CD14-positive monocyte (primary cell): ENCODE measurements around the gene APOL2. TPM values are rescaled to one million over a fixed set of nuclear protein-coding genes. Genes with fewer than 3 reads are reported as not detected.
A peak's percentile ranks its signal among the peaks of the same experiment; 100 is the strongest.

Source experiments
- DNase-seq, 3 donors: peaks; one replicate each; pipeline ENCODE4 v3.0.0-alpha.2; 2011 to 2022
- H2AFZ ChIP-seq: 2 replicates; pipeline ENCODE4 v1.6.0; 2012; ENCODE audit warnings: mild to moderate bottlenecking, low read depth, low read length, inconsistent platforms; ENCODE audit not compliant: insufficient read depth, poor library complexity, severe bottlenecking
- H3K27ac ChIP-seq, 2 donors: 1 replicate in 1 of 2; 2 replicates in 1 of 2; pipeline ENCODE4 v1.5.1; 2012 to 2013; ENCODE audit warnings: low read length in 2 of 2, control low read depth in 1 of 2, inconsistent platforms in 1 of 2, low read depth in 1 of 2, mild to moderate bottlenecking in 1 of 2
- H3K27me3 ChIP-seq, 2 donors: one replicate each; pipeline versions ENCODE4 v1.6.0 to v1.6.1; 2011 to 2013; ENCODE audit warnings: low read length in 2 of 2; ENCODE audit not compliant: control insufficient read depth in 2 of 2, insufficient read depth in 2 of 2
- H3K36me3 ChIP-seq, 2 donors: replicated peaks in 1 of 2; 1 replicate in 1 of 2; 2 replicates in 1 of 2; pipeline versions ENCODE4 v1.5.1 to v1.6.1; 2012 to 2013; ENCODE audit warnings: low read length in 2 of 2, control low read depth in 1 of 2, inconsistent platforms in 1 of 2, mild to moderate bottlenecking in 1 of 2; ENCODE audit not compliant: insufficient read depth in 2 of 2, control insufficient read depth in 1 of 2
- H3K4me1 ChIP-seq, 2 donors: 1 replicate in 1 of 2; 2 replicates in 1 of 2; pipeline versions ENCODE4 v1.5.1 to v1.6.1; 2012 to 2013; ENCODE audit warnings: low read length in 2 of 2, control low read depth in 1 of 2, inconsistent platforms in 1 of 2, mild to moderate bottlenecking in 1 of 2, moderate library complexity in 1 of 2; ENCODE audit not compliant: insufficient read depth in 2 of 2, control insufficient read depth in 1 of 2
- H3K4me2 ChIP-seq: replicated peaks from 2 replicates; pipeline ENCODE3; 2012; ENCODE audit warnings: low read length, moderate library complexity, mild to moderate bottlenecking; ENCODE audit not compliant: poor library complexity, severe bottlenecking; ENCODE audit errors: extremely low read depth
- H3K4me3 ChIP-seq, 3 experiments: fragments of 200-600 bp in 1 of 3; sonication (generic) in 1 of 3; replicated peaks in 1 of 3; 1 replicate in 2 of 3; 2 replicates in 1 of 3; pipeline ENCODE4 v1.5.1; 2011 to 2013; ENCODE audit warnings: low read length in 3 of 3, mild to moderate bottlenecking in 3 of 3, control low read depth in 2 of 3, low read depth in 2 of 3, inconsistent platforms in 1 of 3, moderate library complexity in 1 of 3
- H3K79me2 ChIP-seq: 2 replicates; pipeline ENCODE4 v1.6.0; 2012; ENCODE audit warnings: mild to moderate bottlenecking, control low read depth, inconsistent platforms, low read length, moderate library complexity; ENCODE audit not compliant: insufficient read depth
- H3K9ac ChIP-seq: 2 replicates; pipeline ENCODE4 v1.6.0; 2017; ENCODE audit warnings: low read length, mild to moderate bottlenecking; ENCODE audit not compliant: insufficient read depth, poor library complexity, severe bottlenecking
- H3K9me3 ChIP-seq, 2 donors: replicated peaks in 1 of 2; 1 replicate in 1 of 2; 2 replicates in 1 of 2; pipeline versions ENCODE4 v1.5.1 to v1.6.1; 2012 to 2013; ENCODE audit warnings: low read length in 2 of 2, control low read depth in 1 of 2; ENCODE audit not compliant: control insufficient read depth in 1 of 2, insufficient read depth in 1 of 2
- H4K20me1 ChIP-seq: 2 replicates; pipeline ENCODE4 v1.6.0; 2012; ENCODE audit warnings: mild to moderate bottlenecking, low read length, control low read depth, moderate library complexity; ENCODE audit not compliant: insufficient read depth
- H3K27ac Mint-ChIP-seq, 7 donors: one replicate each; pipeline ENCODE4 v1.8.0; 2020; ENCODE audit warnings: mild to moderate bottlenecking in 7 of 7, mixed read lengths in 7 of 7, moderate library complexity in 6 of 7, inconsistent platforms in 2 of 7
- H3K27me3 Mint-ChIP-seq, 3 donors: one replicate each; pipeline ENCODE4 v1.8.0; 2021 to 2022; ENCODE audit warnings: low read depth in 3 of 3, mild to moderate bottlenecking in 3 of 3, mixed read lengths in 3 of 3, moderate library complexity in 3 of 3, inconsistent platforms in 1 of 3
- H3K36me3 Mint-ChIP-seq, 2 donors: one replicate each; pipeline ENCODE4 v1.8.0; 2020; ENCODE audit warnings: mixed read lengths in 2 of 2, inconsistent platforms in 1 of 2, mild to moderate bottlenecking in 1 of 2
- H3K4me1 Mint-ChIP-seq: one replicate; pipeline ENCODE4 v1.8.0; 2020; ENCODE audit warnings: mild to moderate bottlenecking, mixed read lengths
- H3K4me3 Mint-ChIP-seq, 2 donors: one replicate each; pipeline ENCODE4 v1.8.0; 2020; ENCODE audit warnings: mild to moderate bottlenecking in 2 of 2, mixed read lengths in 2 of 2, moderate library complexity in 1 of 2
- H3K9me3 Mint-ChIP-seq, 7 donors: one replicate each; pipeline ENCODE4 v1.8.0; 2020 to 2022; ENCODE audit warnings: mixed read lengths in 7 of 7, mild to moderate bottlenecking in 6 of 7, moderate library complexity in 6 of 7, inconsistent platforms in 2 of 7
- WGBS: methylation state at CpG from one replicate; pipeline ENCODE4 v1.1.5; 2013; ENCODE audit warnings: missing lambda C conversion rate; ENCODE audit not compliant: insufficient coverage; 5-methylcytosine and 5-hydroxymethylcytosine counted together
- intact Hi-C, 2 donors: fragments of 100-400 bp; cut with micrococcal nuclease; formaldehyde crosslinking; loops; one replicate each; pipeline versions ENCODE4 v1.15.0 to v1.15.1; 2023
- polyA plus RNA-seq, 3 donors: library from polyadenylated mRNA; depleted of rRNA in 1 of 3; unstranded in 2 of 3; stranded (reverse) in 1 of 3; fragments of 300-500 nt in 2 of 3; fragments of >200 nt in 1 of 3; fragmentation: Illumina TruSeq in 2 of 3; gene quantifications; 1 replicate in 2 of 3; 2 replicates in 1 of 3; pipeline ENCODE4 v1.2.3, GENCODE V29; 2012 to 2021
- TF ChIP-seq, protein P1 (sequence below): fragments of 200-600 bp; IDR thresholded peaks from one replicate; pipeline ENCODE4 v1.8.0; 2022; ENCODE audit warnings: antibody characterized with exemption, mild to moderate bottlenecking

APOL2 gene
- polyA plus RNA-seq, 3 donors = 12.6 to 47.0 (median 13.2) TPM

DNA sequence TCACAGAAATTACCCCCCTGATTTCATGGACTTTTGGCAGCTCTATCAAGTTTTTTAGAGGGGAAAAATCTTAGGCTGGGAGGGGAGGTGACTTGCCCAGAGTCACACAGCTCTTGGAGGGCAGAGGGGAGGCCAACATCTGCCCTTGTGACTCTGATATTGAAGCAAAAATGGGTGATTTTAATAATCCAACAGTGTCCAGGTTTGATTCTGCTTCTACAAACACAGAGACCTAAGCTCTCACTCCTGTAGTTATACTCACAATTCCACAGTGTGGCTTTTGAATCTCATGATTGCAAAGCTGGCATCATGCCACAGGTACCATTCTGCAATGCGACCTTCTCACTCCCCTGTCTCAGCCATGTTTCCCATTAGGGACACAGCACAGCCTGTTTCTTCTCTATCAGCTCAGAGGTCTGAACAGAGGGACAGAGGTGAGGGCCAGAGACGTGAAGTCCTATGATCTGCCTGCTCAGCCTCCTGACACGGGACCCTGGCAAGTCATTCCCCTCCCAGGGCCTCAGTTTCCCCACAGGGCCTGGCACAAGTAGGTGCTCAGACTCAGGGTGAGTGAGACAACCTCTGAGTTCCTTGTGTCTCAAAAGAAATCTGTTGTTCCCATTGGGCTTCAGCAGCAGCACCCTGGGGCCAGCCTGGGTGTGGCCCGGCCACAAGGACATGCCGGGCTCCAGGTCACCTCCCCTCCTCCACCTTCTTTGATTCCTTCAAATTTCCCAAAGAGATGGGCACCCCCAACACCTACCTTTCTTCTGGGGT, 766 bp downstream of the APOL2 start:
- peak overlapping the region; percentile 98 for H3K4me2 ChIP-seq
- peak overlapping the region; percentile 64 to 99 (median 90) for H3K4me3 ChIP-seq
- WGBS = 2% methylated on average over 5 of the region's 5 CpGs
- H3K9me3 Mint-ChIP-seq = peaks cover 0 to 5% (median 4%) of the 10 kb centered on the region in 7 donors
- peak overlapping the region; percentile 94 to 96 (median 95) for H3K27ac Mint-ChIP-seq
- TF ChIP-seq, protein P1, sequence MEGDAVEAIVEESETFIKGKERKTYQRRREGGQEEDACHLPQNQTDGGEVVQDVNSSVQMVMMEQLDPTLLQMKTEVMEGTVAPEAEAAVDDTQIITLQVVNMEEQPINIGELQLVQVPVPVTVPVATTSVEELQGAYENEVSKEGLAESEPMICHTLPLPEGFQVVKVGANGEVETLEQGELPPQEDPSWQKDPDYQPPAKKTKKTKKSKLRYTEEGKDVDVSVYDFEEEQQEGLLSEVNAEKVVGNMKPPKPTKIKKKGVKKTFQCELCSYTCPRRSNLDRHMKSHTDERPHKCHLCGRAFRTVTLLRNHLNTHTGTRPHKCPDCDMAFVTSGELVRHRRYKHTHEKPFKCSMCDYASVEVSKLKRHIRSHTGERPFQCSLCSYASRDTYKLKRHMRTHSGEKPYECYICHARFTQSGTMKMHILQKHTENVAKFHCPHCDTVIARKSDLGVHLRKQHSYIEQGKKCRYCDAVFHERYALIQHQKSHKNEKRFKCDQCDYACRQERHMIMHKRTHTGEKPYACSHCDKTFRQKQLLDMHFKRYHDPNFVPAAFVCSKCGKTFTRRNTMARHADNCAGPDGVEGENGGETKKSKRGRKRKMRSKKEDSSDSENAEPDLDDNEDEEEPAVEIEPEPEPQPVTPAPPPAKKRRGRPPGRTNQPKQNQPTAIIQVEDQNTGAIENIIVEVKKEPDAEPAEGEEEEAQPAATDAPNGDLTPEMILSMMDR = no peak
- H3K4me1 Mint-ChIP-seq = peaks cover 48% of the 10 kb centered on the region
- intact Hi-C loops = no loop called here
- H3K4me3 Mint-ChIP-seq = peak overlapping the region; percentile 95 to 98
- H3K36me3 ChIP-seq = peaks cover 8 to 34% of the 10 kb centered on the region in 2 donors
- H4K20me1 ChIP-seq = peaks cover 36% of the 10 kb centered on the region
- H2AFZ ChIP-seq = peak overlapping the region; percentile 87
- peaks cover 34 to 36% of the 10 kb centered on the region in 2 donors for H3K36me3 Mint-ChIP-seq
- H3K27ac ChIP-seq = peak overlapping the region; percentile 71 to 93
- peak in 1 of 3 donors; percentile 10 for DNase-seq
- H3K4me1 ChIP-seq = peaks cover 20 to 36% of the 10 kb centered on the region in 2 donors
- peaks cover 40% of the 10 kb centered on the region for H3K79me2 ChIP-seq
- no peaks in the 10 kb centered on the region for H3K9me3 ChIP-seq
- no peaks in the 10 kb centered on the region for H3K27me3 ChIP-seq
- peaks cover 0 to 2% (median 0%) of the 10 kb centered on the region in 3 donors for H3K27me3 Mint-ChIP-seq
- H3K9ac ChIP-seq = peak overlapping the region; percentile 74

DNA sequence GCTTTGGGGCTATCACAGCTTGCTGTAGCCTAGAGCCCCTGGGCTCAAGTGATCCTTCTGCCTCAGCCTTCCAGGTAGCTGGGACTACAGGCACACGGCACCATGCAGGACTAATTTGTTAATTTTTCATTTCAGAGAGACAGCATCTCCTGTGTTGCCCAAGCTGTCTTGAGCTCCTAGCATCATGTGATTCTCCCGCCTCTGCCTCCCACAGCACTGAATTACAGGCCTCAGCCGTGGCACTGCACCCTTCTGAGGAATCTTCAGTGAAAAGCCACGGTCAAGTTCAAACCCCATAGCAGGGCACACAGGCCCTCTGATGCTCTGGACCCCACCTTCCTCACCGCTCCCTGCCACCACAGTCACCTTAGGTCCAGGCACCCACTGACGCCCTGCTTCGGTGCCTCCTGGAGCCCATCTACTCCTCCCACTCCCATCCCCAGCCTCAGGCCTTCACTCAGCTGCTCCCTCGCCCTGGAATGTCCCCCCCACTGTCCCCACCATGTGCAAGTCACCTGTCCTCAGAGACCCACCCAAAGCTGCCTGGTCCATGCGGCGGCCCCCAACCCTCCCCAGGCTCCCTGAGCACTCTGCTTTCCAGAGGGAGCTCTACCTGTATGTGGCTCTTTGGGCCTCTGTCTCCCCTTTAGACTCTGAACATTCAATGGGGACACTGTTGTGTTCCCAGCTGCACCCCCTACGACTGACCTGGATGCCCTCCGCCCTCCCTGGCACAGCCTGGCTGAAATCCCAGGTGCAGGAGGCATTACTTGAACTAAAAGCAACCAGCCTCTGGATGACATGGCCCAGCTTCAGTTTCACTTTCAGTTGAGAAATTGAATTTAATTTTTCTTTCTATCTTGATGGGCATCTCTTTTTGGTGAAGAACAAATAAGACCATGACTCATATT, 1.6 kb downstream of the APOL2 start:
- intact Hi-C loops = no loop called here
- peak in 1 of 3 donors; percentile 13 for DNase-seq

More for the DNA sequence above, 1.6 kb downstream of the APOL2 start:
- Histone ChIP-seq H3K4me3 (peak overlapping the region; percentile 64 to 99 (median 90)), H3K27ac (peak overlapping the region; percentile 71 to 93), H3K9me3 (no peaks in the 10 kb centered on the region), H4K20me1 (peaks cover 43% of the 10 kb centered on the region), H3K27me3 (no peaks in the 10 kb centered on the region), H3K4me2 (peak overlapping the region; percentile 98), H3K79me2 (peaks cover 40% of the 10 kb centered on the region), H2AFZ (peak overlapping the region; percentile 22), H3K4me1 (peaks cover 20 to 41% of the 10 kb centered on the region in 2 donors), H3K36me3 (peaks cover 15 to 42% of the 10 kb centered on the region in 2 donors), H3K9ac (peak overlapping the region; percentile 74)
- TF ChIP-seq, protein P1 = no peak
- Mint-ChIP-seq H3K9me3 (peaks cover 0 to 4% (median 3%) of the 10 kb centered on the region in 7 donors), H3K4me3 (peak overlapping the region; percentile 95 to 98), H3K27ac (peak overlapping the region; percentile 94 to 96 (median 95)), H3K4me1 (peaks cover 56% of the 10 kb centered on the region), H3K27me3 (peaks cover 0 to 2% (median 0%) of the 10 kb centered on the region in 3 donors), H3K36me3 (peaks cover 43 to 44% of the 10 kb centered on the region in 2 donors)
- WGBS = 59% methylated on average over 12 of the region's 12 CpGs
